Progenitor cell of endocrine pancreas (in vitro differentiated cells): ENCODE results near the gene DENND1A. TPM values are rescaled to one million over a fixed set of nuclear protein-coding genes. Genes with fewer than 3 reads are reported as not detected.

Experiments
- DNase-seq: peaks from one replicate; pipeline ENCODE4 v3.0.0; 2021; ENCODE audit warnings: low spot score; ENCODE audit not compliant: unreplicated experiment
- H3K27ac Mint-ChIP-seq: 2 replicates; pipeline ENCODE4 v1.8.0; 2021; ENCODE audit warnings: mild to moderate bottlenecking, moderate library complexity, mixed read lengths
- H3K27me3 Mint-ChIP-seq: 2 replicates; pipeline ENCODE4 v1.8.0; 2021; ENCODE audit warnings: mixed read lengths
- H3K36me3 Mint-ChIP-seq: 2 replicates; pipeline ENCODE4 v1.8.0; 2022; ENCODE audit warnings: mixed read lengths; ENCODE audit not compliant: insufficient read depth
- H3K4me1 Mint-ChIP-seq: 2 replicates; pipeline ENCODE4 v1.8.0; 2021; ENCODE audit warnings: low read depth, mixed read lengths
- H3K4me3 Mint-ChIP-seq: 2 replicates; pipeline ENCODE4 v1.8.0; 2021; ENCODE audit warnings: low read depth, mild to moderate bottlenecking, moderate library complexity, mixed read lengths
- H3K9me3 Mint-ChIP-seq: 2 replicates; pipeline ENCODE4 v1.8.0; 2021; ENCODE audit warnings: low read depth, mixed read lengths
- CTCF ChIP-seq: fragments of 200-600 bp; sonication (generic); IDR thresholded peaks from one replicate; pipeline ENCODE4 v1.5.0; 2021; ENCODE audit warnings: antibody characterized with exemption, mild to moderate bottlenecking; ENCODE audit not compliant: unreplicated experiment
- total RNA-seq: library from RNA; stranded (reverse); gene quantifications from 2 replicates; pipeline ENCODE4 v1.2.1, GENCODE V29; 2021

The DENND1A gene
- total RNA-seq, 1 donor from 2014 or later = 20.1 TPM

GRCh38 chr9:123796094-123796493, 133.8 kb downstream of the DENND1A start:
- TF ChIP-seq CTCF = no peak
- Mint-ChIP-seq H3K4me3 (no peak overlapping the region), H3K27ac (no peak overlapping the region)

GRCh38 chr9:123795336-123795735, 134.6 kb downstream of the DENND1A start:
- no peak for TF ChIP-seq CTCF
- Mint-ChIP-seq H3K9me3 (no peaks in the 10 kb centered on the region), H3K27me3 (no peaks in the 10 kb centered on the region), H3K4me3 (no peak overlapping the region), H3K4me1 (no peaks in the 10 kb centered on the region), H3K36me3 (no peaks in the 10 kb centered on the region), H3K27ac (no peak overlapping the region)
- DNase-seq = no peak

More at GRCh38 chr9:123796094-123796493, 133.8 kb downstream of the DENND1A start:
- H3K9me3 Mint-ChIP-seq = no peaks in the 10 kb centered on the region
- H3K4me1 Mint-ChIP-seq = no peaks in the 10 kb centered on the region
- DNase-seq = no peak
- no peaks in the 10 kb centered on the region for H3K27me3 Mint-ChIP-seq
- H3K36me3 Mint-ChIP-seq = no peaks in the 10 kb centered on the region

DNA sequence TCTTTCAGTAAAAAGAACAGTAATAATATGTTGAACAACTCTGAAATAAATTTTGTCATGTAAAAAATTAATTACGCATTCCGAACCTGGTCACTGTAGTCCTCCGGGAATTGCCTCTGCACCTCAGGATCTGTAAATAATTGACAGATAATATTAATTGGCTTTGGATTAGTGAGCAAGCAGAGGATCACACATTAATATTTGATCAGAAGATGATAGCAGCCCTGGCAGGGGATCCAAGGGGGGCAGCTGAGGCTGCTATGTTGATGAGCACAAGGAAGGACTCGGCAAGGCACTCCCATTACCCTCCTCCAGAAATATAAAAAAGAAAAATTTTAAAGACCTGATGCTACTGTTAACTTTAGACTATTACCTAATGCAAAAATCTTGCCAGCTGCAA, 137.4 kb downstream of the DENND1A start:
- Mint-ChIP-seq H3K4me3 (no peak overlapping the region), H3K36me3 (no peaks in the 10 kb centered on the region), H3K27ac (no peak overlapping the region), H3K4me1 (no peaks in the 10 kb centered on the region), H3K9me3 (no peaks in the 10 kb centered on the region), H3K27me3 (no peaks in the 10 kb centered on the region)
- no peak for DNase-seq
- TF ChIP-seq CTCF = no peak

GRCh38 chr9:123789554-123790292, 140.2 kb downstream of the DENND1A start:
- no peaks in the 10 kb centered on the region for H3K27me3 Mint-ChIP-seq
- H3K4me1 Mint-ChIP-seq = no peaks in the 10 kb centered on the region
- H3K27ac Mint-ChIP-seq = no peak overlapping the region
- no peaks in the 10 kb centered on the region for H3K9me3 Mint-ChIP-seq
- no peak for DNase-seq
- TF ChIP-seq CTCF = no peak
- H3K36me3 Mint-ChIP-seq = no peaks in the 10 kb centered on the region
- H3K4me3 Mint-ChIP-seq = no peak overlapping the region

GRCh38 chr9:123787416-123787815, 142.5 kb downstream of the DENND1A start:
- no peaks in the 10 kb centered on the region for H3K27me3 Mint-ChIP-seq
- no peaks in the 10 kb centered on the region for H3K9me3 Mint-ChIP-seq
- no peak overlapping the region for H3K27ac Mint-ChIP-seq
- peaks cover 3% of the 10 kb centered on the region for H3K4me1 Mint-ChIP-seq
- no peaks in the 10 kb centered on the region for H3K36me3 Mint-ChIP-seq
- no peak for TF ChIP-seq CTCF
- H3K4me3 Mint-ChIP-seq = no peak overlapping the region
- DNase-seq = no peak
